ENCODE measurements around the gene ALDOA.
A peak's percentile ranks its signal among the peaks of the same experiment; 100 is the strongest.

The ALDOA gene

DNA sequence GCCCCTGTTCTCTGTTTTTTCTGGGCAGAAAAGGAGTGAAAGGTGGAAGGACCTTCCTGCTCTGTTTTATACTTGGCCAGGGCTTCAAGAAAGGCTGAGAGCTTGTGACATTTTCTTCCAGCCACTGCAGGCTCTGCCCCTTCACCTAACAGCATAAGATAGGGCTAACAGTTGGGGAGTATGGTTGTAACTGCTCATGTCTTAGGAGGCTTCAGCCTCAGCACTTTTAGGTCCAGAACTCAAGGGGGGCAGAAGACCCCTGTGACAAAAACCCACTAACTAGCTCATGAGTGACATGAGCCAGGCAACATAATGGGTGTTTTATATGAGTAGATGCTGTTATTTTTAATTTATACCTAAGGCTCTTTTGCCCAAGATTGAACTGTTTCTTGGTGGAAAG lies 4.9 kb downstream of the ALDOA start:
- no peak for DNase-seq

DNA sequence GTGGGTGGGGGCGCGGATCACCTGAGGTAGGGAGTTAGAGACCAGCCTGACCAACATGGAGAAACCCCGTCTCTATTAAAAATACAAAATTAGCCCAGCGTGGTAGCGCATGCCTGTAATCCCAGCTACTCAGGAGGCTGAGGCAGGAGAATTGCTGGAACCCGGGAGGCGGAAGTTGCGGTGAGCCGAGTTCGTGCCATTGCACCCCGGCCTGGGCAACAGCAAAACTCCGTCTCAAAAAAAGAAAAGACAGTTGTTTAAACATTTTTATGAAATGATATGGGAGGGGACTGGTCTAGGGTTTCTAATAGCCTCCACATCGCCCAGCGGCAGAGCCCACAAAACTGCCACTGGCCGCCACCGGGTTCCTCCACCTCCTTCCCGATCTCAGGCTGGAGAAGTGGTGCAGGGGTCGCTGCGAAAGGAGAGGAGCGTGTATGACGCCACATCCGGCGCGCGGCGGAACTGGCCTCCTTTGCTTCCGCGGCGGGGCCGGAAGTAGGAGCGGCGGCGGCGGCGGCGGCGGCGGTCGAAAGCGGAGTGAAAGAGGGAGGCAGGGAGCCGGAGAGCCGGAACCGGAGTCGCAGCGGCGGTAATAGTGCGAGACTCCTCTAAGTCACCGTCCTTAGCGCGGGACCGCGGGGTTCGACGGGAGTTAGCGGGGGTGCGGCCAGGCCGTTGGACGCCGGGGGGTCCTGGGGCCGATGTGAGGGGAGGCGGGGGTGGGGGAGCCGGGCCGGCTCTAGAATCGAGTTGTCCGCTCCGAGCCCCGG lies 10.1 kb downstream of the ALDOA start, which contains the start of gene PPP4C:
Gene PPP4C (plus strand): TSS at position 492 of the 773 bp plus-strand sequence. CDS start 384 bp downstream, outside the sequence.
- DNase-seq, result peak; percentile 29

DNA sequence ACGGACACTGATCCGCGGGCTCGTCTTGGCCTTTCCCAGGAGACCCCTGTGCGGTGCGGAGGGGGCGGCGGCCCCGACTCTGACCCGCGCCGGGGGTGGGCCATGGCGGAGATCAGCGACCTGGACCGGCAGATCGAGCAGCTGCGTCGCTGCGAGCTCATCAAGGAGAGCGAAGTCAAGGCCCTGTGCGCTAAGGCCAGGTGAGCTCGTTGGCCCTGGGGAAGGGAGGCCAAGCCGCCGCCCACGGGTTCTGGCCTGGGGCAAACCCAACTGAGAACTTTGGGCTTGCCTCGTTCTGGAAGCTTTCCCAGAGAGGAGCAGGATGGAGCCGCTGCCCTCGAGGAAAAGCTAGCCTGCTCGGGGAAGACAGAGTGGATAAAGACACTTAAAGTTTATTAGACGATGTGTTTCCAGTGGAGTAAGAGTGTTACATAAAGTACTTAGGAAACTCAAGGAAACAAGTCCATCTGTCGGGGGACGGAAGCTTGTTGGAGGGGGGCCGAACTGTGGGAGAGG lies 10.8 kb downstream of the ALDOA start:
- DNase-seq, result no peak

DNA sequence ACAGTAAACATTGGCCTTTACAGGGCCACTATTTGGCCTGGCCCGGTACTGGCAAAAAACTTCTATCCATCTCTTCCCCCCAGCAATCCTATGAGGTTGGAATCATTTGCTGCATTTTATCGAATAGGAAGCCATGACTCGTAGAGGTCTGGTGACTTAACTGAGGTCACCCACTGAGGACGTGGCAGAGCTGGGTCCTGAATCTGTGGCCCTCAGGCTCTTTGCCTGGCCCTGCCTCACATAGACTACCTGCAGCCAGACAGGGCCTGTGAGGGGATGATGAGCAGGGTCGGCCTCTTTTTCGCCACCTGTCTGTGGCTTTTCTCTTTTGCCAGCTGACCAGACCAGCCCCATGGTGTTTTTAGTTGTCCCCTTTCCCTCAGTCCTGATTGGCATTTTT lies 12.1 kb downstream of the ALDOA start:
- no peak for DNase-seq

DNA sequence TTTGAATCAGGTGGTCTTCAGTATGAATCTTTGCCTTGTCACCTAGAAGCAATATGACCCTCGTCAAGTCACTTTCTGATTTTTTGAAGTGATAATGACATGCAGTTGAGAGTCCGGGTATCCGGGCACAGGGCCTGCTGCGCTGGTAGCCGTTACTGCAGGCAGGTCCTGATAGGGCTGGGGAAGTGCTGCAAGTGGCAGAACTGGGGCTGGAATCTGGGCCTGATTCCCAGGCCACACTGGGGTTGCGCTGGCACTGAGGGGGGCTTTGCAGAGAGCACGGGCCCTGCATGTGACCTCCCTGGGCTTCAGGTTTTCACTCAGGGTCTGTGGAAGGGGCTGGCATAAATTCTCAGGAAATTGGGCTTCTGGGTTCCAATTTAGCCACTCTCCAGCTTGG lies 13.2 kb downstream of the ALDOA start:
- no peak for DNase-seq

DNA sequence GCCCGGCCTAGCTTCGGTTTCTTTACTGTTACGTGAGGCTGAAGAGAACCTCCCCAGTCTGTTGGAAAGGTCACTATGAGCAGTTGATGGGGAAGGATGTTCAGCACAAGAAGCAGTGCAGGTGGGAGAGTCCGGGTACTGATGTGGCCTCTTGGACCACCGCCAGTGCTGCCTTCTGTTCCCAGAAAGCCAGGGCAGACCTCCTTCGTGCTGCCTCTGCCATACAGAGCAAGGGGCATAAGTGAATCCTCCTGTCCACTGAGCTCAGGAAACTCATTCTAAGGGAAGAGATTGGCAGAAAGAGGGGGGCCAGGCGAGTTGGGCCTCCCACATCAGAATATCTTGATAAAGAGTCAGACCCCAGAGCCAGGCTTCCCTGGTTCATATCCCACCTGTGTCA lies 13.9 kb downstream of the ALDOA start:
- no peak for DNase-seq

DNA sequence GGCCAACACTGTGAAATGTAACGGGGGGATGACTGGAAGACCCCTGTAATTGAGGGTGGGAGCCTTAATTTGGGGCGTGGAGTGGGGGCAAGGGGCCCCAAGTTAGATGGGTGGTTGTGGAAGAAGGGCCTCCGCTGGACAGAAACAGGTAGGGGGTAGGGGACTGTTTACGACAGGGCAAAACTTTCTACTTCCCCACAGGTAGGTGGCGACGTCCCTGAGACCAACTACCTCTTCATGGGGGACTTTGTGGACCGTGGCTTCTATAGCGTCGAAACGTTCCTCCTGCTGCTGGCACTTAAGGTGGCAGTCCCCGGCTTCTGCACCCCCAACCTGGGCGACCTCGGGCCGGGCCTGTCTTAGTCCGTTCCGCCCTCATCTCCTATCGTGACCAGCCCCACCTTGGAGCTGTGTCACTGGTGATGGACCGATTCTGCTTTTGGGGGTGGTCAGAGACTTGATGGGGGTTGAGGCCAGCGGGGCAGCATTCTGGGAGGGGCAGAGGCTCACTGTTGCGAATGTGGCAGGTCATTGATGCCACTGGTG lies 17.1 kb downstream of the ALDOA start:
- no peak for DNase-seq

DNA sequence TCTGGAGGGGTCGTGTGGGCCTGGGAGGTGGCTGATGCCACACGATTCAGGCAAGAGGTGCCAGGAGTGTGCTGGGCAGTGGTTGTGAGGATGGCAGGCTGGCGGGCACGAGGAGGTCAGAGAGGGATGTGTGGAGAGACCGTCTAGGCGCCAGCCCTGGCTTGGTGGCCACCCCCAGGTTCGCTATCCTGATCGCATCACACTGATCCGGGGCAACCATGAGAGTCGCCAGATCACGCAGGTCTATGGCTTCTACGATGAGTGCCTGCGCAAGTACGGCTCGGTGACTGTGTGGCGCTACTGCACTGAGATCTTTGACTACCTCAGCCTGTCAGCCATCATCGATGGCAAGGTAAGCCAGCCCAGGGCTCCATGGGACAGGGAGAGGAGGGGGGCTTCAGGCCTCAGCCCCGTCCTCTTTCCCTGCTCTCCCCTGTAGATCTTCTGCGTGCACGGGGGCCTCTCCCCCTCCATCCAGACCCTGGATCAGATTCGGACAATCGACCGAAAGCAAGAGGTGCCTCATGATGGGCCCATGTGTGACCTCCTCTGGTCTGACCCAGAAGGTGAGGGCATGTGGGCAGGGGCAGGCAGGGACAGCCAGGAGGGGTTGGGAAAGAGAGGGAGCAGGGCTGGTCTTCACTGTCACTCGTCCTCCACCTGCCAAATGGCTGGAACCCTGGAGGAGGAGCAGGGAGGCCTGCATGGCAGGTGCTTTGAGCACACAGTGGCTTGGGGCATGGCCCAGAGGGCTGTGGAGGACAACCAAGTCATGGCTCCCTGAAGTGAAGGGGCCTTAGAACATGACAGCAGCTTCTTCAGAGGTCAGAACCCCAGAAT lies 17.9 kb downstream of the ALDOA start:
- DNase-seq, result no peak

DNA sequence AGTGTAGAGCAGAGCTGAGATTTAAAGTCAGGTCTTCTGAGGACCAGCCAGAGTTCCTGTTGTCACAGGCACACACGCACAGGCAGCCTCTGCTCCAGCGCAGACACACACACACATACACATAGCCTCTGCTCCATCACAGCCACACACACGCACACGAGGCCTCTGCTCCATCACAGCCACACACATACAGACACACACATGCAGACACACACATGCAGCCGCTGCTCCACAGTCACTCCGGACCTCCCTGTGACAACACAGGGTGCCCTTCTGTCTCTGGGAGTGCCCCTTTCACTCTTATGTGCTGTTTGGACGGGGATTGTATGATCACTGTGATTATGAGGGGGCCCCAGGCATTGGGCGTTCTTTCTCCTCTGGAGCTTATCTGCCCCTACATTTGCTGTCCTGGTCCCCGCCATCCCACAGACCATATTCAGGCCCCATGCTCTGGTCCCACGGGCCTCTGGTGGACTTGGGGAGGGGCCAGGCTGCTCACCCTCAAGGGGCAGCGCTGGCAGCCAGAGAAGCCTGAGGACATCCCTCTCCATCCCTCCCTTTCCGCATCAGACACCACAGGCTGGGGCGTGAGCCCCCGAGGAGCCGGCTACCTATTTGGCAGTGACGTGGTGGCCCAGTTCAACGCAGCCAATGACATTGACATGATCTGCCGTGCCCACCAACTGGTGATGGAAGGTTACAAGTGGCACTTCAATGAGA lies 18.7 kb downstream of the ALDOA start:
- no peak for DNase-seq

DNA sequence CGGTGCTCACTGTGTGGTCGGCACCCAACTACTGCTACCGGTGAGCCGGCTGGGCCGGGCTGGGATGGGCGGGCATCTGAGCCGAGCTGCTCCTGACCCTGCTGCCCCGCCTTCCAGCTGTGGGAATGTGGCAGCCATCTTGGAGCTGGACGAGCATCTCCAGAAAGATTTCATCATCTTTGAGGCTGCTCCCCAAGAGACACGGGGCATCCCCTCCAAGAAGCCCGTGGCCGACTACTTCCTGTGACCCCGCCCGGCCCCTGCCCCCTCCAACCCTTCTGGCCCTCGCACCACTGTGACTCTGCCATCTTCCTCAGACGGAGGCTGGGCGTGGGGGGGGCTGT lies 19.2 kb downstream of the ALDOA start:
- no peak for DNase-seq

DNA sequence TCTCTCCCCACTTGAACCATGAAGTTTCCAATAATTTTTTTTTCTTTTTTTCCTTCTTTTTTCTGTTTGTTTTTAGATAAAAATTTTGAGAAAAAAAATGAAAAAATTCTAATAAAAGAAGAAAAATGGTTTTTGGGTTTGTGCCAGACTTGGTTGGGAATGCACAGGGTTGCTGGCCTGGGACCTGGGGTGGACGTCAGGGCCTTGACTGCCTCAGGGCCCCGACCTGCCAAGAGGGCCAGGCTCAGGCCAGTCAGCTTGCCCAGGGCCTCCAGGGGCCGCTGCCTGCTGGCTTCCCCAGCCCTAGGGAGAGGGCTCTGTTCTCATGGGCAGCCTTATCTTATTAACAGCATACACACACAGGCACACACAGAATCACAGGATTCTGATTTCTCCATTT lies 19.7 kb downstream of the ALDOA start:
- DNase-seq, result no peak

DNA sequence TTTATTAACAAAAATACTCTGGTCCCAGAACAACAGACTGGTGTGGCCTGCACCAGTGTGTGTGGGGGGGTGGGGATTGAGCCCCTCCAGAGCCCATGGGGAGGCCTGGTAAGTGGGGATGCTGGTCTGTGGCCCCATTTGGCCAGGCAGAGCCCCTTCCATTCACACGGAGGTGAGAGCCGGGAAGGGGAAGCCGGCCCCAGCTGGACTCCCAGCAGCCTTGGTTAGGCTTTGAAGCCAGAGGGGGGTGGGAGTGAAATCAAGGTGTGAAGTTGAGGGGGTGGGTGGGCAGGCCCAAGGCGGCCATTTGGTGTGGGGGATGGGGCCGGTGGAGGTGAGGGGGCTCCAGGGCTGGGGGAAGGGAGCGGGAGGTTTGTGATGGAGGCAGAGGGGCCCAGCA lies 20.3 kb downstream of the ALDOA start:
- DNase-seq, result no peak

DNA sequence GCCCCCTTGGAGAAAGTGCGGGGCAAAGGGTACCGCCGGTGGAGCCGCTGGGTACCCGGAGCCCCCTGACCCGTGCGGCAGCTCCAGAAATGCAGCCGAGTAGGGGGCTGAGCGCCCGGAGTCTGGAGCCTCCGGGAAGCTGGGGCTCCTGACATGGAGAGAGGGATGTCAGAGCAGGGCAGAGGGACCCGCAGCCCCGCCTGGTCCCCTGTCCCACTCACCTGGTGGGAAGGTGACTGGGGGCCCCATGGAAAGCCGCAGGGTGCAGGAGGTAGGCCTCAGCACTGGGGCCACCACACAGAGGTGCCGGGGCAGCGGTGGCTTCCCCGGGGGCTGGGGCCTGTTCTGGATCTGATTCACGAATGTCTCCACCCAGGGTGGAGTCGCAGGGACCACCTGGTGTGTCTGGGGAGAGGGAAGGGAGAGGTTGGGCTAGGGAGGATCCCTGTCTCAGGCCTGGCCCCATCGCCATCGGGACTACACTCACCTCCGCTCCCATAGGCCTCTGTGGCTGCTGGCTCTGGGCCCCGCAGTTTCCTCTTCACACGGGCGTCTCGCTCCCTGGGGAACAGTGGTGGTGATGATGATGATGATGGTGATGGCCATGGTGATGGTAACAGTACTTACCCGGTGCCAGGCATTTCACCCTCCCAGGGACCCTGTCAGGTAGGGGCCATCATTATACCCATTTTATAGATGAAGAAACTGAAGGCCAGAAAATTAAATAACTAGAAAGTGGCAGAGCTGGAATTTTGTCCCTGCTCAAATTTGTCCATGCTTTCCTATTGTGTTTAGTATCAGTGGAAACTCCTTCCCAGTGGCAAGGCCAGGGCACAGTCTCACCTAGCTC lies 21.0 kb downstream of the ALDOA start:
- no peak for DNase-seq

DNA sequence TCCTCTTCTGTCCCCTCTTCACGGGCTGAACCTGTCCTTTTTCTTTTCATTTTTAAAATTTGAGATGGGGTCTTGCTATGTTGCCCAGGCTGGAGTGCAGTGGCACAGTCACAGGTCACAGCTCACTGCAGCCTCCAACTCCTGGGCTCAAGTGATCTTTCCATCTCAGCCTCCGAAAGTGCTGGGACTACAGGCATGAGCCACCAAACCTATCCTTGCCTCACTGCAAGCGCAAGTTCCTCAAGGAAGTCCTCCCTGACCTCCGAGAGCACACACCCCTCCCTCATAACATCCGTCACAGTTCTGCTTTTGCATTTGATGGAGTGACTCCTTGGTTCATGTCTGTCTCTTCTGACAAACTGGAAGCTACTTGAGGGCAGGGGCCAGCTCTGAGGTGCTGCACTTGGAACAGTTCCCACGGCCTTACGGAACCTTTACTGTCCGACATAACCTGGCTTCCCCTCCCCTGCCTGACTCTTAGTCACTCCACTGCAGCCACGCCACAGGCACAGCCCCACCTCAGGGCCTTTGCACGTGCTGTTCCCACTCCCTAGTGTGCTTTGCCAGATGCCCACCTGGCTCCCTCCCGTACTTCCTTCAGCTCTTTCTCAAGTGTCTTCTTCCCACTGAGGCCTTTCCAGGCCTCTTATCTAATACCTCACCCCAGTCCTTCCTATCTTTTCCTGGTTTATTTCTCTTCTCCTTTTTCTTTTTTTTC lies 21.8 kb downstream of the ALDOA start:
- DNase-seq, result no peak

DNA sequence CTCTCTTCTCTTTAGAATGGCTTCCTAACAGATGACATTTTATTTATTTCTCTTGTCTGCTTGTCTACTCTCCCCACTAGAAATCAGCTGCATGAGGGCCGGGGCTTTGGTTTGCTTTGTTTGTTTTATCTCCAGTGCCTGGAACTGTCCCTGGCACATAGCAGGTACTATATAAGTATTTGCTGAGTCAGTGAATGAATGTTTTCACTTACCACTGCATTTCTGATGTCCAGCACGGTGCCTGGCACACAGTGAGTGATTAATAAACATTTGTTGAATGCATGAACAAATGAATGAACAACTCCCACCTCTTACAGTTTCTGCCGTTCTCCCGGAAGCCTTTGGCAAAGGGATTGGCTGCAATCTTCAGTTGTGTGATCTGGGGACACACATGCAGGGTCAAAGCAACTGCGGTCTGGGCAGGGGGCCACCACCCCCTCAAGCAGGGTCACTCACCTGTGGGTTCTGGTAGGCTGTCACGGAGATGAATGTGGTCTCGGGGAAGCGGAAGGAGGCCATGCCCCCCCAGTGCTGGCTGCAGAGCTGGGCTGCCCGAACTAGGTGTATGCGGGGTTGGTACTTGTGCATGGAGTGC lies 22.8 kb downstream of the ALDOA start:
- no peak for DNase-seq

DNA sequence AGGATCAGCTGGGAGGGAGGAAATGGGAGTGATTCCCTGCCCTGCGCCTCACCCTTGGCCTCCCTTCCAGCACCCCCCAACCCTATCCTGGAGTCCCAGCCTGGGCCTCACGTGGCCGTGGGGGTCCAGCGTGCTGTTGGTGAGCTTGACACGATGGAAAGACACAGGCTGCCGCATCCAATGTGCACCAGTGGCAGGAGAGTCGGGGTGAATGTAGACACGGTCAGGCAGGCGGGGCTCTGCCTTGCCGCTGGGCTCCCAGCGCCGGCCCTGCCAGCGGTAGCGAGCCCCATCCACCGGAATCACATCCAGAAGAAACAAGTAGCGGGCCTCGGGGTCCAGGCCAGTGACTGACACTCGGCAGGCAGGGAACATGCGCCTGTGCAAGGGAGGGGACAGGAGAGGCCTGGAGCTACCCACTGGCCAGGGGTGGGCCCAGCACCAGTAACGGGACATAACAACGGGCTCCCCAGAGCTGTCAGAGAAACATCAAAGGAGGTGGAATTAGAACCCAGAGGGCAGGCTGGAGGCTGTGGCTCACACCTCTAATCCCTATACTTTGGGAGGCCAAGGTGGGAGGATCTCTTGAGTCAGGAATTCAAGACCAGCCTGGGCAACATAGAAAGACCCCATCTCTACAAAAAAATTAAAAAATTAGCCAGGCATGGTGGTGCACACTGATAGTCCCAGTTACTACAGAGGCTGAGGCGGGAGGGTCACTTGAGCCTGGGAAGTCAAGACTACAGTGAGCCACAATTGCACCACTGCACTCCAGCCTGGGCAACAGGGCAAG lies 23.5 kb downstream of the ALDOA start:
- DNase-seq, result no peak

DNA sequence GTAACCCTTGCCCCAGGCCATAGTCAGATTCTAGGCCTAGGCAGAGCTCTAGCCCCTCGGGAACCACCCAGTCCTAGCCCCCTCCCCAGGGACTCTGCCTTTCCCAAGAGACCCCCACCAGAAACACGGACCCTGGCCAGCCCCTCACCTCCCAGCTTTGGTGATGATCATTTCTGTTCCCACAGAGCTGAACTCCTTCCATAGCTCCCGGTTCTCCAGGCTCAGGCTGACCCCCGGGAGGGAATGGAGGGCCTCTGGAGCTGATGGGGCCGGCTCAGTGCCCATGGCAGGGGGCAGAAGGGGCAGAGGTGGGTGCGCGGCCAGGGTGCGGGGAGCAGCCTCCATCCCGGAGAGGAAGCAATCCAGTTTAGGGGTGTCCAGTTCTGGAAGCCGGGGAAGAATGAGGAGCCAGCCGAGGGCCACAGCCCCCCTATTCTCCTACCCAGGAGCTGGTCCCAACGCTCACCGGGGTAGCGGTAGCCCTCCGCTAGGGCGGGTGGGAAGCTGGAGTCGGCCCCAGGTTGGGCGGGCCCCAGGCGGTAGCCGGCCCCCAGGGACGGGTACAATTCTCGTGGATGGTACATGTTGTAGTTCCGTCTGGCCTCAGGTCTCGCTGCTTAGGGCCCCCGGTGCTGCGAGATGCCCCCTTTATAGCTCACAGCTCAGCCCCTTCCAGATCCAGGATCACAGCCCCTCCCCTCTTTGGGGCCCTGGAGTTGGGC lies 25.2 kb downstream of the ALDOA start:
- no peak for DNase-seq

DNA sequence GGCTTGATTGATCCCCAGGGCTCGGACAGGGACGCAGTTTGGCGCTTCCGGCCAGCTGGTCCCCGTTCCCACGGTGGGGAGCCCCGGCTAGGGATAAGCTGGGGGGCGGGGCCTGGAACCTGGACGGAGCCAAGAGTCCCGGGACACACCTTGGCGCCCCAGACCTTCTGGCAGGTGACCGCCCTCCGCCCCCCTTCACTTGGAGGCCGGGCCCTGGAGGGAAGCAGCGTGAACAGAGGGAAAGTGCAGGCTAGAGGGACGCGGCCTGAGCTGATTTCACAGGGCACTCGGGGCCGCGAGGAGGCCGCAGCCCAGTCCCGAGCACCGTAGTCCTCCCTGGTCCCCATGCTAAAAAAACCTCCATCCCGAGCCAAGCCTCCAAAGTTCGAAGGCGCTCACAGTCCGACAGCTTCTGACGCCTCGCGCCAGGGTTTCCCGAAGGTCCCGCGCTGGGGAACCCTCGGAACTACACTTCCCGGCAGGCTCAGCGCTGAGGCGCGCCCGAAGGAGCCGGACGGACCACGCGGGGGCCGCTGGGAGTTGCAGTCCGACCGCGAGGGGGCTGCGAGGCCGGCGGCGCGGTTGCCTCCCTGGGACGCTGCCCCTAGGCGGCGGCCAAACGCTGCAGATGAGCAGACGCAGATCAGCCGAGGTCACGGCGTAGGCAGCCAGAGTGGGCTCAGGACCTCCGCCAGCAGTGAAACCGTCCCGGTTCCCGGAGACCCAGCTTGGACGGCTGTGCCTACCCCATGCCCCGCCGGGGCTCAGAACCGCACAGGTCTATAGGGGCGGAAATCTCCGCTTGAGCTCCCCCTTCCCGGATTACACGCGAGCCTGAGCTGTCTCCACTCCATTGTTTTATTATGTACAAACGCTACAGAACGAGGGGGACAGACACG lies 26.2 kb downstream of the ALDOA start, which contains the start of gene TBX6:
Gene TBX6 (minus strand): TSS at position 451 of the 899 bp plus-strand sequence. CDS start 731 bp downstream, outside the sequence.
- peak; percentile 16 for DNase-seq
